DND-41 (cell line): ENCODE data around the gene CCDC106.
A peak's percentile ranks its signal among the peaks of the same experiment; 100 is the strongest.

Experiments
- ATAC-seq: fragments of 200-7000 bp; cut with Tn5 transposase; 3 replicates; pipeline ENCODE4 v1.9.1; 2021; ENCODE audit warnings: low read depth; ENCODE audit not compliant: insufficient read depth
- DNase-seq: peaks from one replicate; pipeline ENCODE4 v3.0.0-alpha.2; 2020
- H2AFZ ChIP-seq: 2 replicates; pipeline ENCODE4 v1.6.0; 2012; ENCODE audit warnings: low read depth, low read length
- H3K27ac ChIP-seq: 2 replicates; pipeline ENCODE4 v1.5.1; 2012; ENCODE audit warnings: low read length, inconsistent platforms
- H3K27me3 ChIP-seq: fragments of 200-600 bp; sonication (generic); 2 replicates; pipeline ENCODE4 v1.6.0; 2012; ENCODE audit warnings: low read length, mild to moderate bottlenecking, inconsistent platforms; ENCODE audit not compliant: insufficient read depth, poor library complexity
- H3K36me3 ChIP-seq: 2 replicates; pipeline ENCODE4 v1.5.1; 2012; ENCODE audit warnings: low read length, inconsistent platforms; ENCODE audit not compliant: insufficient read depth
- H3K4me1 ChIP-seq: 2 replicates; pipeline ENCODE4 v1.5.1; 2012; ENCODE audit warnings: mild to moderate bottlenecking, low read length; ENCODE audit not compliant: insufficient read depth
- H3K4me2 ChIP-seq: 2 replicates; pipeline ENCODE4 v1.6.0; 2012; ENCODE audit warnings: mild to moderate bottlenecking, moderate library complexity, low read length, inconsistent platforms; ENCODE audit not compliant: insufficient read depth
- H3K4me3 ChIP-seq, 2 experiments: fragments of 200-600 bp in 1 of 2; shearing (Covaris generic) in 1 of 2; 2 replicates each; pipeline ENCODE4 v1.5.1; 2012 to 2016; ENCODE audit warnings: inconsistent platforms in 2 of 2, low read length in 2 of 2, mild to moderate bottlenecking in 2 of 2, low read depth in 1 of 2, moderate library complexity in 1 of 2
- H3K79me2 ChIP-seq: 2 replicates; pipeline ENCODE4 v1.6.0; 2012; ENCODE audit warnings: low read length, inconsistent platforms; ENCODE audit not compliant: insufficient read depth
- H3K9ac ChIP-seq: 2 replicates; pipeline ENCODE4 v1.6.0; 2012; ENCODE audit warnings: low read depth, mild to moderate bottlenecking, inconsistent platforms, low read length, moderate library complexity
- H3K9me3 ChIP-seq: 2 replicates; pipeline ENCODE4 v1.5.1; 2012; ENCODE audit warnings: low read length, moderate library complexity, mild to moderate bottlenecking, inconsistent platforms; ENCODE audit not compliant: insufficient read depth, severe bottlenecking
- H4K20me1 ChIP-seq: 2 replicates; pipeline ENCODE4 v1.6.0; 2012; ENCODE audit warnings: low read length; ENCODE audit not compliant: insufficient read depth
- CTCF ChIP-seq: IDR thresholded peaks from 2 replicates; pipeline ENCODE4 v1.5.1; 2012; ENCODE audit warnings: borderline replicate concordance, low read length, moderate library complexity, mild to moderate bottlenecking; ENCODE audit not compliant: poor library complexity, severe bottlenecking; ENCODE audit errors: extremely low read depth
- EZH2 ChIP-seq: IDR thresholded peaks from 3 replicates; pipeline ENCODE4 v1.6.1; 2012; ENCODE audit warnings: borderline replicate concordance, low read depth, mild to moderate bottlenecking, moderate library complexity, low read length, inconsistent platforms; ENCODE audit not compliant: severe bottlenecking

CCDC106 gene

GRCh38 chr19:55654323-55654867 lies 6.4 kb downstream of the CCDC106 start:
- Histone ChIP-seq H4K20me1 (peaks cover 40% of the 10 kb centered on the region), H3K9me3 (no peaks in the 10 kb centered on the region), H3K4me3 (peak overlapping the region; percentile 48 to 68; a peak in 3 of 4 replicates), H3K27ac (peak overlapping the region; percentile 99), H3K4me1 (peaks cover 59% of the 10 kb centered on the region), H3K36me3 (peaks cover 44% of the 10 kb centered on the region), H3K4me2 (peak overlapping the region; percentile 60), H3K79me2 (peaks cover 56% of the 10 kb centered on the region), H3K9ac (peak overlapping the region; percentile 90), H2AFZ (peak overlapping the region; percentile 80), H3K27me3 (no peaks in the 10 kb centered on the region)
- TF ChIP-seq EZH2 (no peak), CTCF (no peak)
- DNase-seq (peak; percentile 99), ATAC-seq (peak; percentile 83)

- peak within 1 kb of the TSS; percentile 76 to 89 for H3K4me3 ChIP-seq
- peak within 1 kb of the TSS; percentile 99 for H3K27ac ChIP-seq
- no peak for TF ChIP-seq CTCF
- TF ChIP-seq EZH2 = no peak
- no peaks in the 10 kb centered on the region for H3K27me3 ChIP-seq
- ATAC-seq (peak; percentile 54), DNase-seq (peak; percentile 96)
- H3K4me1 ChIP-seq = peaks cover 59% of the 10 kb centered on the region
- H3K79me2 ChIP-seq = peaks cover 59% of the 10 kb centered on the region
- peak within 1 kb of the TSS; percentile 90 for H3K9ac ChIP-seq
- peaks cover 47% of the 10 kb centered on the region for H4K20me1 ChIP-seq
- no peaks in the 10 kb centered on the region for H3K9me3 ChIP-seq
- H3K4me2 ChIP-seq = peak within 1 kb of the TSS; percentile 83
- peaks cover 50% of the 10 kb centered on the region for H3K36me3 ChIP-seq
- peak within 1 kb of the TSS; percentile 80 for H2AFZ ChIP-seq
Observed at GRCh38 chr19:55654868-55655647, 7.0 kb downstream of the CCDC106 start, which contains the start of gene U2AF2. TSS of gene U2AF2 (plus strand) at chr19:55655035. CDS start at chr19:55655105, 70 bp downstream.

GRCh38 chr19:55655648-55656040 lies 7.6 kb downstream of the CCDC106 start:
- Histone ChIP-seq H3K27me3 (no peaks in the 10 kb centered on the region), H3K79me2 (peaks cover 65% of the 10 kb centered on the region), H3K4me2 (peak overlapping the region; percentile 83), H3K9me3 (no peaks in the 10 kb centered on the region), H3K36me3 (peaks cover 56% of the 10 kb centered on the region), H4K20me1 (peaks cover 53% of the 10 kb centered on the region), H3K9ac (peak overlapping the region; percentile 90), H2AFZ (peak overlapping the region; percentile 28; the same call in 1 of the 2 replicates), H3K27ac (peak overlapping the region; percentile 89), H3K4me1 (peaks cover 55% of the 10 kb centered on the region), H3K4me3 (peak overlapping the region; percentile 76 to 89)
- ATAC-seq (no peak), DNase-seq (no peak)
- TF ChIP-seq CTCF (no peak), EZH2 (no peak)
